Progenitor cell of endocrine pancreas (in vitro differentiated cells): Measurements from ENCODE around the gene ARHGAP15. TPM values are rescaled to one million over a fixed set of nuclear protein-coding genes. Genes with fewer than 3 reads are reported as not detected.

Source experiments
- DNase-seq: peaks from one replicate; pipeline ENCODE4 v3.0.0; 2021; ENCODE audit warnings: low spot score; ENCODE audit not compliant: unreplicated experiment
- H3K27ac Mint-ChIP-seq: 2 replicates; pipeline ENCODE4 v1.8.0; 2021; ENCODE audit warnings: mild to moderate bottlenecking, moderate library complexity, mixed read lengths
- H3K27me3 Mint-ChIP-seq: 2 replicates; pipeline ENCODE4 v1.8.0; 2021; ENCODE audit warnings: mixed read lengths
- H3K36me3 Mint-ChIP-seq: 2 replicates; pipeline ENCODE4 v1.8.0; 2022; ENCODE audit warnings: mixed read lengths; ENCODE audit not compliant: insufficient read depth
- H3K4me1 Mint-ChIP-seq: 2 replicates; pipeline ENCODE4 v1.8.0; 2021; ENCODE audit warnings: low read depth, mixed read lengths
- H3K4me3 Mint-ChIP-seq: 2 replicates; pipeline ENCODE4 v1.8.0; 2021; ENCODE audit warnings: low read depth, mild to moderate bottlenecking, moderate library complexity, mixed read lengths
- H3K9me3 Mint-ChIP-seq: 2 replicates; pipeline ENCODE4 v1.8.0; 2021; ENCODE audit warnings: low read depth, mixed read lengths
- total RNA-seq: library from RNA; stranded (reverse); gene quantifications from 2 replicates; pipeline ENCODE4 v1.2.1, GENCODE V29; 2021
- TF ChIP-seq, protein P1 (sequence below): fragments of 200-600 bp; sonication (generic); IDR thresholded peaks from one replicate; pipeline ENCODE4 v1.5.0; 2021; ENCODE audit warnings: antibody characterized with exemption, mild to moderate bottlenecking; ENCODE audit not compliant: unreplicated experiment

ARHGAP15 gene
- total RNA-seq, 1 donor from 2014 or later = not detected

DNA sequence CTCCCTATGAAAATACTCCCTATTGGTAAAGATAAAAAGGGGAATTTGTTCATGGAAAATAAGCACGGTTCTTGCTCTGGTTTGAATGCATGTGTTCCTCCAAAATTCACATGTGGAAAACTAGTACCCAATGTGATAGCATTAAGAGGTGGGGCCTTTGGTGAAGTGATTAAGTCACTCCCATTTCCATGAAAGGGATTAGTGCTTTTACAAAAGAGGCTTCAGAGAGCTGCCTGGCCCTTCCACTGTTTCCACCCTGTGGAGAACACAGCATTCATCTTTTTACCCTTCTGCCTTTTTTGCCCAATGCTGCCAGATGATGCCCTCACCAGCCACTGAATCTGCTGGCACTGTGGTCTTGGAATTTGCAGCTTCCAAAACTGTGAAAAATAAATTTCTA is 666.8 kb downstream of the ARHGAP15 start:
- Mint-ChIP-seq H3K9me3 (peaks cover 3% of the 10 kb centered on the region), H3K27ac (no peak overlapping the region), H3K27me3 (peaks cover 71% of the 10 kb centered on the region), H3K4me3 (no peak overlapping the region), H3K4me1 (peaks cover 1% of the 10 kb centered on the region), H3K36me3 (no peaks in the 10 kb centered on the region)
- TF ChIP-seq, protein P1, sequence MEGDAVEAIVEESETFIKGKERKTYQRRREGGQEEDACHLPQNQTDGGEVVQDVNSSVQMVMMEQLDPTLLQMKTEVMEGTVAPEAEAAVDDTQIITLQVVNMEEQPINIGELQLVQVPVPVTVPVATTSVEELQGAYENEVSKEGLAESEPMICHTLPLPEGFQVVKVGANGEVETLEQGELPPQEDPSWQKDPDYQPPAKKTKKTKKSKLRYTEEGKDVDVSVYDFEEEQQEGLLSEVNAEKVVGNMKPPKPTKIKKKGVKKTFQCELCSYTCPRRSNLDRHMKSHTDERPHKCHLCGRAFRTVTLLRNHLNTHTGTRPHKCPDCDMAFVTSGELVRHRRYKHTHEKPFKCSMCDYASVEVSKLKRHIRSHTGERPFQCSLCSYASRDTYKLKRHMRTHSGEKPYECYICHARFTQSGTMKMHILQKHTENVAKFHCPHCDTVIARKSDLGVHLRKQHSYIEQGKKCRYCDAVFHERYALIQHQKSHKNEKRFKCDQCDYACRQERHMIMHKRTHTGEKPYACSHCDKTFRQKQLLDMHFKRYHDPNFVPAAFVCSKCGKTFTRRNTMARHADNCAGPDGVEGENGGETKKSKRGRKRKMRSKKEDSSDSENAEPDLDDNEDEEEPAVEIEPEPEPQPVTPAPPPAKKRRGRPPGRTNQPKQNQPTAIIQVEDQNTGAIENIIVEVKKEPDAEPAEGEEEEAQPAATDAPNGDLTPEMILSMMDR = no peak
- DNase-seq = no peak

DNA sequence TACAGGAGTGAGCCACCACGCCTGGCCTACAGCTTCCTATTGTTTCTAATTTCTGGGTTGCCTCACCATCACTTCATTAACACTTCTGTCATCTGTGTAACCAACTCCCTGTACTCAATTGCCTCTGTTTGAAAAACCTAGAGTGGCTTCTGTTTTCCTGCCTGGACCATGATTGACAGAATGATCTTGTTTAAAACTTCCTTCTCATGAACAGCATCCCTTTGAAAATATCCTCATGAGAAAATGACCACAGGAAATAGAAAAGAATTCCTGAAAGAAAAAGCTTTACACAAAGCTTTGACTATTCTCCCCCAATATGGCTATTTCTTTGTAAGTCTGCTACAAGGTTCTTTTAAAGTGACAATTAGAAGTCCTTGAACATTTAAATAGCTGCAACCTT is 672.3 kb downstream of the ARHGAP15 start:
- peaks cover 9% of the 10 kb centered on the region for H3K9me3 Mint-ChIP-seq
- peaks cover 63% of the 10 kb centered on the region for H3K27me3 Mint-ChIP-seq
- H3K4me3 Mint-ChIP-seq = no peak overlapping the region
- no peak overlapping the region for H3K27ac Mint-ChIP-seq
- no peak for DNase-seq
- H3K4me1 Mint-ChIP-seq = peaks cover 2% of the 10 kb centered on the region
- H3K36me3 Mint-ChIP-seq = no peaks in the 10 kb centered on the region
- TF ChIP-seq, protein P1 = no peak

DNA sequence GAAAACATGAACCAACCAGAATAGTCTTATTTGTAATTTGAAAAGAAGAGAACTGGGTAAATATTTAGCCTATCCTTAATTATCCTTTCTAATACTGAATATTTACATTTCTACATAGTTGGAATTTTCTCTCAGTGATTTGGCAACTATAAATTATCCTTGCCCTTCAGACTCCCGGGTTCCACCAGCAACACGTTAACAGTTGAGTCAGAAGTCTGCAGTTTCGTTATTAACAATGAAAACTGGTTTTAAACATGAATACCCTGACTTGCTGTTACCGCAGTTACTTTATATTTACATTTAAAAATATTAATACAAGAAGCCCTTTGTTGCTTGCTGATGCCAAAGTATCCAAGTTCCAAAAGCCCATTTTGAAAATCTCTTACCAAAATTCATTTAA is 673.0 kb downstream of the ARHGAP15 start:
- Mint-ChIP-seq H3K27ac (no peak overlapping the region), H3K9me3 (peaks cover 9% of the 10 kb centered on the region), H3K4me1 (peaks cover 2% of the 10 kb centered on the region), H3K27me3 (peaks cover 56% of the 10 kb centered on the region), H3K4me3 (no peak overlapping the region), H3K36me3 (no peaks in the 10 kb centered on the region)
- no peak for DNase-seq
- TF ChIP-seq, protein P1 = no peak

DNA sequence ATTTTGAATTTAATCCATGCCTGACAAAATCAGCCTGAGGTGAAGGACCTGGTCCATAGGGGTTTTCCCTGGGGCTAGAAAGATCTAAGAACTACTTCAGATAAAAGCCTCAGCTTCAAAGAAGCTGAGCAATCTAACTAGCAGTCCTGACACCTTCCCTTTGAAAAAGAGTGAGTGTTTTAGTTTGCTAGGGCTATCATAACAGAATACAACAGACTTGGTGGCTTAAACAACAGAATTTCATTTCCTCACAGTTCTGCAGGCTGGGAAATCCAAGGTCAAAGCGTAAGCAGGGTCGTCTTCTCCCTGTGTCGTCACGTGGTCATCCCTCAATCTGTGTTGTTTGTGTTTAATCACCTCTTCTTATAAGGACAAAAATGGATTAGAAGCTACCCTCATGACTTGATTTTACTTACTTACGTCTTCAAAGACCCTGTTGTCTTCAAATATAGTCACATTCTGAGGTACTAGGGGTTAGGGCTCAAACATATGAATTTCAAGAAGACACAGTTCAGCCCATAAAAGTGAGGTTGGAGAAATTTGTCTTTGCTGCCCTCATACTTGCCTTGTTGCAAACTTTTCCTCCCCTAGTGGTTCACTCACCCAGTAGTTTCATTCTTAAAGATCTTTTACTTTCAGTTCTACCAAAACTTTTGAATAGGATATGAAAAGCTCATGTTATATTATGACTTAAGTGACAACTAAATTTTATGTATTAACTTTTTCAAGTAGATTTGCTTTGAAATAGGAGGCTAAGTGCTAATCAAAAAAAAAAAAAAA is 673.8 kb downstream of the ARHGAP15 start:
- Mint-ChIP-seq H3K36me3 (no peaks in the 10 kb centered on the region), H3K4me3 (no peak overlapping the region)
- TF ChIP-seq, protein P1 = no peak

DNA sequence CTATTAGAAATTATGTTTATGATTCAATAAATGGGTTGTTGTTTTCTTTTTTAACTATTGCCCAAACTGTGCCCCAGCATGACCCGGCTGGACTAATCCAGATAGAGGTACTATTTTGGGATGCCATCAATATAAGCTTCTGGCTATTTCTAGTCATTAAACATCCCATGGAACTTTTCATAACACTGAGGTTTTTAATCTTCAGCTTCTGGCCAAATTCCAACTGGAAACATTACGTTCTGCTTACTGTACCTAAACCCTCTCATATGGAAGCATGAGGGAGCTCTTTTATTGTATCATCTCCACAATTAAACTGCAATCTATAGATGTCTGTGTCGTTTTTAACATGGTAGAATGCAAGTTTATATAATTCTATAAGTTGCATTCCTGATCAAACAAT is 674.7 kb downstream of the ARHGAP15 start:
- Mint-ChIP-seq H3K9me3 (peaks cover 6% of the 10 kb centered on the region), H3K4me1 (peaks cover 2% of the 10 kb centered on the region), H3K36me3 (no peaks in the 10 kb centered on the region), H3K27me3 (peaks cover 42% of the 10 kb centered on the region), H3K27ac (no peak overlapping the region), H3K4me3 (no peak overlapping the region)
- TF ChIP-seq, protein P1 = no peak
- DNase-seq = no peak

More for the DNA sequence above, 673.8 kb downstream of the ARHGAP15 start:
- H3K9me3 Mint-ChIP-seq = peaks cover 9% of the 10 kb centered on the region
- peaks cover 48% of the 10 kb centered on the region for H3K27me3 Mint-ChIP-seq
- H3K27ac Mint-ChIP-seq = no peak overlapping the region
- no peak for DNase-seq
- H3K4me1 Mint-ChIP-seq = peaks cover 2% of the 10 kb centered on the region
